Pancreas (tissue), 10 donors: Measurements from ENCODE around the gene FSD1L. TPM values are rescaled to one million over a fixed set of nuclear protein-coding genes. Genes with fewer than 3 reads are reported as not detected.
"Not testable (repeated sequence)": the region's sequence is repeated elsewhere in the genome, so short reads cannot be mapped to it uniquely, and the experiment has no call there.

Source experiments
- ATAC-seq, 4 donors: fragments of 200-7000 bp; cut with Tn5 transposase; one replicate each; pipeline versions ENCODE4 v1.8.0 to v1.9.1; 2020; ENCODE audit warnings: mild to moderate bottlenecking in 4 of 4, moderate library complexity in 4 of 4
- DNase-seq, 6 donors: peaks; one replicate each; pipeline ENCODE4 v3.0.0-alpha.2; 2020
- FAIRE-seq: peaks from 2 replicates; lab custom pipeline; 2012; peaks lifted over from hg19 to GRCh38; lab: Jason Lieb, UNC
- H3K27ac ChIP-seq, 4 donors: fragments of 200-600 bp; sonication (generic); 1 replicate in 3 of 4; 2 replicates in 1 of 4; pipeline versions ENCODE4 v1.5.0 to v1.8.0; 2020
- H3K27me3 ChIP-seq, 4 donors: fragments of 200-600 bp; one replicate each; pipeline ENCODE4 v1.8.0; 2021
- H3K36me3 ChIP-seq, 3 donors: fragments of 200-600 bp; sonication (generic) in 1 of 3; one replicate each; pipeline versions ENCODE4 v1.5.0 to v1.8.0; 2020 to 2021
- H3K4me1 ChIP-seq, 3 donors: fragments of 200-600 bp; one replicate each; pipeline ENCODE4 v1.8.0; 2021
- H3K4me3 ChIP-seq, 4 donors: fragments of 200-600 bp; sonication (generic) in 2 of 4; one replicate each; pipeline versions ENCODE4 v1.5.0 to v1.8.0; 2020 to 2021
- H3K9me3 ChIP-seq, 4 donors: fragments of 200-600 bp; one replicate each; pipeline ENCODE4 v1.8.0; 2021
- WGBS, 2 donors: extraction: QIAGEN DNeasy Blood & Tissue Kit; methylation state at CpG; one replicate each; pipeline ENCODE4 v1.1.7; 2013; 5-methylcytosine and 5-hydroxymethylcytosine counted together
- intact Hi-C, 3 donors: fragments of 100-400 bp; cut with DNase I; formaldehyde crosslinking; loops; one replicate each; pipeline versions ENCODE4 v1.11.1 to v1.14.2; 2022
- polyA plus RNA-seq, 2 donors: library from polyadenylated mRNA; stranded (reverse); fragments of 200-250 nt; gene quantifications; one replicate each; pipeline ENCODE4 v1.2.3, GENCODE V29; 2013
- total RNA-seq, 6 donors: library from RNA; stranded (reverse); fragmentation: NEBNext Ultra II Directional in 4 of 6; extraction: Animal tissue kit (Norgen Biotek cat#: 25700) in 4 of 6; gene quantifications; one replicate each; pipeline versions ENCODE4 v1.2.1 to v1.2.4, GENCODE V29; 2021 to 2023
- TF ChIP-seq, protein P1 (sequence below), 4 donors: fragments of 200-600 bp; sonication (generic) in 3 of 4; IDR thresholded peaks; one replicate each; pipeline versions ENCODE4 v1.5.0 to v1.8.0; 2021; ENCODE audit warnings: antibody characterized with exemption in 4 of 4
- donor health status: healthy with polysubstance abuse.
- donor health status: DM: no; HTN: no; CAD: no; lungs with moderate emphysema.
- donor health status: DM: no; HTN: no; CAD: no.
- donor health status: control.
- donor health status: control.
- donor health status: Bipolar disorder and iron deficiency.
- donor health status: DM: yes; HTN: yes; CAD: no.
- donor health status: DM: no; HTN: no; CAD: no.
- donor health status: DM: no; HTN: no; CAD: no.
- donor health status: DM: yes; HTN: yes; CAD: no.

The FSD1L gene
- total and polyA plus RNA-seq, 8 donors, result 1.4 to 8.2 (median 2.6) TPM

GRCh38 chr9:105511446-105511845, 63.6 kb downstream of the FSD1L start:
- TF ChIP-seq, protein P1, sequence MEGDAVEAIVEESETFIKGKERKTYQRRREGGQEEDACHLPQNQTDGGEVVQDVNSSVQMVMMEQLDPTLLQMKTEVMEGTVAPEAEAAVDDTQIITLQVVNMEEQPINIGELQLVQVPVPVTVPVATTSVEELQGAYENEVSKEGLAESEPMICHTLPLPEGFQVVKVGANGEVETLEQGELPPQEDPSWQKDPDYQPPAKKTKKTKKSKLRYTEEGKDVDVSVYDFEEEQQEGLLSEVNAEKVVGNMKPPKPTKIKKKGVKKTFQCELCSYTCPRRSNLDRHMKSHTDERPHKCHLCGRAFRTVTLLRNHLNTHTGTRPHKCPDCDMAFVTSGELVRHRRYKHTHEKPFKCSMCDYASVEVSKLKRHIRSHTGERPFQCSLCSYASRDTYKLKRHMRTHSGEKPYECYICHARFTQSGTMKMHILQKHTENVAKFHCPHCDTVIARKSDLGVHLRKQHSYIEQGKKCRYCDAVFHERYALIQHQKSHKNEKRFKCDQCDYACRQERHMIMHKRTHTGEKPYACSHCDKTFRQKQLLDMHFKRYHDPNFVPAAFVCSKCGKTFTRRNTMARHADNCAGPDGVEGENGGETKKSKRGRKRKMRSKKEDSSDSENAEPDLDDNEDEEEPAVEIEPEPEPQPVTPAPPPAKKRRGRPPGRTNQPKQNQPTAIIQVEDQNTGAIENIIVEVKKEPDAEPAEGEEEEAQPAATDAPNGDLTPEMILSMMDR (IDR thresholded peaks at IDR 0.05), result no peak
- Histone ChIP-seq H3K4me1 (peaks cover 0 to 8% (median 4%) of the 10 kb centered on the region in 3 donors), H3K4me3 (no peak overlapping the region), H3K36me3 (no peaks in the 10 kb centered on the region), H3K27ac (no peak overlapping the region), H3K27me3 (no peaks in the 10 kb centered on the region), H3K9me3 (no peaks in the 10 kb centered on the region)
- no peak for FAIRE-seq
- DNase-seq, result no peak
- no peak for ATAC-seq
- intact Hi-C loops, result no loop called here

DNA sequence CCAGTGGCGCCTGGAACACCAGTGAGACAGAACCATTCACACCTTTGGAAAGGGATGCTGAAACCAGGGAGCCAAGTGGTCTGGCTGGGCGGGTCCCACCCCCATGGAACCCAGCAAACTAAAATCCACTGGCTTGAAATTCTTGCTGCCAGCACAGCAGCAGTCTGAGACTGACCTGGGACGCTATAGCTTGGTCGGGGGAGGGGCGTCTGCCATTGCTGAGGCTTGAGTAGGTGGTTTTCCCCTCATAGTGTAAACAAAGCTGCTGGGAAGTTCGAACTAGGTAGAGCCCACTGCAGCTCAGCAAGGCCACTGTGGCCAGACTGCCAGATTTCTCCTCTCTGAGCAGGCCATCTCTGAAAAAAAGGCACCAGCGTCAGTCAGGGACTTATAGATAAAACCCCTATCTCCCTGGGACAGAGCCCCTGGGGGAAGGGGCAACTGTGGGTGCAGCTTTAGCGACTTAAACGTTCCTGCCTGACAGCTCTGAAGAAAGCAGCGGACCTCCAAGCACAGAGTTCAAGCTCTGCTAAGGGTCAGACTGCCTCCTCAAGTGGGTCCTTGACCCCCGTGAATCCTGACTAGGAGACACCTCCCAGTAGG, 68.1 kb downstream of the FSD1L start:
- H3K36me3 ChIP-seq, result no peaks in the 10 kb centered on the region
- H3K27ac ChIP-seq, result no peak overlapping the region
- DNase-seq, result no peak
- no peaks in the 10 kb centered on the region for H3K9me3 ChIP-seq
- H3K4me3 ChIP-seq, result no peak overlapping the region
- ATAC-seq, result no peak
- H3K4me1 ChIP-seq, result no peaks in the 10 kb centered on the region
- TF ChIP-seq, protein P1 (IDR thresholded peaks at IDR 0.05), result no peak
- 84 to 87% methylated on average over 11 of the region's 11 CpGs for WGBS, 2 donors
- intact Hi-C loops, result no loop called here
- no peaks in the 10 kb centered on the region for H3K27me3 ChIP-seq
- FAIRE-seq, result no peak

DNA sequence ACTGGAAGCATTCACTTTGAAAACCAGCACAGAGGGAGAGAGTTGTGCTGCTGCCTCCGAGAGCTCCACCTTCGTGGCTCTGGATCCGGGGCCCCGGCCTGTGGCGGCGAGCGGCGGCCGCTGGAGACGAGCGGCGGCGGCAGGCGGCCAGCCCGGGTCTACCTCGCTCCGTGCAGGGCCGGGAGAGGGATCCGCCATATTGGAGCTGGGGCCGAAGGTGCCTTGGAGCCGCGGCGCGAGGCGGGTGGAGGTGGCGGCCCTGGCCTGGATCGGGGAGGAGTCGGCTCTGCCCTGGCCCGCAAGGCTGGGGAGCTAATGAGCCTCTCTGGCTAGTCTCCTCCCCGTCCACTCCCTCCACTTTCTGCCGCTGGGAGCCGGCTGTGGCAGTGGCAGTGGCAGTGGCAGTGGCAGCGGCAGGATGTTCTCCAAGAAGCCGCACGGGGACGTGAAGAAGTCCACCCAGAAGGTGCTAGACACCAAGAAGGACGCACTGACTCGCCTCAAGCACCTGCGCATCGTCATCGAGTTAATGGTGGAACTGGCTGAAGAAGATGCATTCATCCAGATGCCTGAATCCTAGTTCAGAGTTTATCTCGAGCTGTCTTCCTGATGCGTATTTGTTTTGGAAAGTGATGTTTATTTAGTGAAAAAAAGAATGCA, 72.0 kb downstream of the FSD1L start:
- H3K4me3 ChIP-seq, result peak overlapping the region in 2 of 4 donors; percentile 33 to 38
- intact Hi-C loops, H3K9me3 ChIP-seq, H3K4me1 ChIP-seq, H3K27me3 ChIP-seq, H3K36me3 ChIP-seq, FAIRE-seq: not testable (repeated sequence)
- DNase-seq, result peak in 5 of 6 donors; percentile 7 to 71 (median 46)
- ATAC-seq, result peak; percentile 50 to 94 (median 76)
- 84 to 98% methylated on average over 35 to 43 of the region's 43 CpGs for WGBS, 2 donors
- peak overlapping the region in 3 of 4 donors; percentile 19 to 81 (median 73) for H3K27ac ChIP-seq

DNA sequence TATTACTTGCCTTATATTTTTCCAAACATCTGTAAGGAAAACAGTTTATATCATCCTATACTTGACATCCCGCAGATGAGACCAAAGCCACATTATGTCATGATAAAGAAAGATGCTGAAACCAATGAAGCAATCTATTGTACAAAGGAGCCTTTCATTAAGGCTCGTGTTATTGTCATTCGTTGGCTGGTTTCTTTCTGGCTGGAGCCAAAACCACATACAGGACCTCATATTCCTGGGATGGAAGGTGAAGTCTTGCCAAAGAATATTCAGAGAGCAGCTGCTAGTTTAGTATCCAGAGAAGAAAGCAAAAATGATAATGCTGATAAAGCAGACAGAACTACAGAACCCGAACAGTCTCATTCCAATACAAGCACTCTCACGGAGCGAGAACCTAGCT, 73.2 kb downstream of the FSD1L start:
- DNase-seq, ATAC-seq, H3K4me3 ChIP-seq, H3K36me3 ChIP-seq, FAIRE-seq, H3K4me1 ChIP-seq, H3K9me3 ChIP-seq, H3K27me3 ChIP-seq, H3K27ac ChIP-seq, intact Hi-C loops: not testable (repeated sequence)
- whole genome bisulfite sequencing, 2 donors, result 84 to 92% methylated on average over 6 of the region's 6 CpGs

- H3K27ac ChIP-seq, H3K4me3 ChIP-seq, H3K4me1 ChIP-seq, FAIRE-seq, DNase-seq, H3K9me3 ChIP-seq, H3K27me3 ChIP-seq, H3K36me3 ChIP-seq, intact Hi-C loops: not testable (repeated sequence)
- peak; percentile 40 to 72 (median 60) for ATAC-seq
- WGBS, 2 donors, result 59% methylated on average over 9 of the region's 10 CpGs
These were observed 75.0 kb downstream of the FSD1L start for GRCh38 chr9:105522618-105523385.

- FAIRE-seq, result no peak
- no peaks in the 10 kb centered on the region for H3K4me1 ChIP-seq
- intact Hi-C loops, result no loop called here
- no peak for ATAC-seq
- no peaks in the 10 kb centered on the region for H3K36me3 ChIP-seq
- TF ChIP-seq, protein P1 (IDR thresholded peaks at IDR 0.05), result no peak
- no peak overlapping the region for H3K4me3 ChIP-seq
- no peak for DNase-seq
- no peak overlapping the region for H3K27ac ChIP-seq
- 71 to 73% methylated on average over 3 of the region's 3 CpGs for WGBS, 2 donors
- no peaks in the 10 kb centered on the region for H3K27me3 ChIP-seq
- no peaks in the 10 kb centered on the region for H3K9me3 ChIP-seq
These were observed 83.7 kb downstream of the FSD1L start for GRCh38 chr9:105531530-105531929.
